GM23338 (cell line): ENCODE data around the gene ERVMER34-1. TPM values are rescaled to one million over a fixed set of nuclear protein-coding genes. Genes with fewer than 3 reads are reported as not detected.
A peak's percentile ranks its signal among the peaks of the same experiment; 100 is the strongest.

Experiments used
- microRNA-seq: library from miRNA; unstranded; fragments of <30 nt; microRNA quantifications from one replicate; pipeline ENCODE4, GENCODE V29; 2017
- polyA plus RNA-seq: library from polyadenylated mRNA; unstranded; fragments of >200 nt; fragmentation: Nextera tagmentation; extraction: Ambion mirVana; gene quantifications from 2 replicates; pipeline ENCODE4 v1.2.1, GENCODE V29; 2016
- small RNA-seq: library from RNA; depleted of rRNA; stranded (forward); fragments of <200 nt; gene quantifications from one replicate; pipeline ENCODE3, GENCODE V24; 2014; ENCODE audit warnings: low replicate concordance
- total RNA-seq: library from RNA; depleted of rRNA; stranded (reverse); fragments of >200 nt; shearing (Covaris generic); gene quantifications from 2 replicates; pipeline ENCODE4 v1.2.3, GENCODE V29; 2014; rRNA removed

The ERVMER34-1 gene
- total and polyA plus RNA-seq, 2 experiments from 2014 or later = 15.9 to 34.1 TPM

Small RNAs within 50 kb of the gene (microRNA-seq; reads per million reads assigned to microRNA genes)
- gene MIR4449 = 2.7 reads per million, percentile 8 among the genes with 10 or more reads in this experiment

Small RNAs within 50 kb of the gene (small RNA-seq; reads per million reads assigned to genes)
- 1.1 reads per million, percentile 66 among the genes with 10 or more reads in this experiment for gene MIR4449
- not detected for gene RF00019
- not detected for gene RF00568
- gene SNORA26 = 32.0 reads per million, percentile 98 among the genes with 10 or more reads in this experiment

Other genes starting within 250 kb of the ERVMER34-1 start
- 40.5 and 41.1 TPM in 2 replicates for gene USP46, start 92.1 kb downstream of the ERVMER34-1 start, total RNA-seq
- gene USP46, start 92.1 kb downstream of the ERVMER34-1 start, polyA plus RNA-seq = 58.4 and 59.4 TPM in 2 replicates
- gene RASL11B, start 110.9 kb upstream of the ERVMER34-1 start, total RNA-seq = 97.0 and 100.0 TPM in 2 replicates
- 66.8 and 69.7 TPM in 2 replicates for gene RASL11B, start 110.9 kb upstream of the ERVMER34-1 start, polyA plus RNA-seq